Occipital lobe (tissue), 2 donors: Measurements from ENCODE around the gene GMNN. TPM values are rescaled to one million over a fixed set of nuclear protein-coding genes. Genes with fewer than 3 reads are reported as not detected.
"Not testable (repeated sequence)": the region's sequence is repeated elsewhere in the genome, so short reads cannot be mapped to it uniquely, and the experiment has no call there.

Source experiments
- DNase-seq: peaks from one replicate; lab custom pipeline; 2025; lab: John Stamatoyannopoulos, UW
- total RNA-seq: library from RNA; depleted of rRNA; stranded (reverse); fragments of >200 nt; gene quantifications from one replicate; pipeline ENCODE4 v1.2.3, GENCODE V29; 2014

The GMNN gene
- total RNA-seq, 1 donor from 2014 or later = 8.1 TPM

DNA sequence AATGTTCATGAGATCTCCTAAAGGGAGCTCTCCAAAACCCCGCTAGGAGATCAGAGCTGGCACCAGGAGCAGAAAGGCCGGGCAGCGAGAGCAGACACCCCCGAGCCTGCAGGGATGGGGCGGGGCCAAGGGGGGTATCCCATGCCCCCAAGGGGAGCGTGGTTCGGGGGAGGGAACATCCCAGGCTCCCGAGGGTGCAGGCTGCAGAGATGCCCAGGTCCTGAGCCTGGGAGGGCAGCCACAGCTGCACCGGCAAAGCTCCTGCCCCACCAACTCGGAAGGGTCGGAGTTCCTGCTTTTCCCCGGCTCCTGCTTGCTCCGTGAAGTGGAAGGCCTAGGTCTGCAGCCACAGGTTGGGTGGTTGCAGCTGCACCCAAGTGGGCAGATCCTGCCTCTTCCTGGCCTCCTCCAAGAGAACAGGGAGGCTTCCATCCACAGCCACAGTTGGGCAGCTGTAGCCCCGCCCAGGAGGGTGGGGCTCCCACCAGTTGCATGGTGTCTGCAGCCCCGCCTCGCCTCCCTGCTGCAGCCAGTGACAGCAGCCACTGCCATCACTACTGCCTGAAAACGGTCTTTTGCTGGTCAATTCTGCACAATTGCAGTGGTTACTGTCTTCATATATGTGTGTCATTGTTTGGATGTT is 13.4 kb upstream of the GMNN start:
- DNase-seq = no peak

GRCh38 chr6:24761851-24762250 is 12.9 kb upstream of the GMNN start:
- no peak for DNase-seq

DNA sequence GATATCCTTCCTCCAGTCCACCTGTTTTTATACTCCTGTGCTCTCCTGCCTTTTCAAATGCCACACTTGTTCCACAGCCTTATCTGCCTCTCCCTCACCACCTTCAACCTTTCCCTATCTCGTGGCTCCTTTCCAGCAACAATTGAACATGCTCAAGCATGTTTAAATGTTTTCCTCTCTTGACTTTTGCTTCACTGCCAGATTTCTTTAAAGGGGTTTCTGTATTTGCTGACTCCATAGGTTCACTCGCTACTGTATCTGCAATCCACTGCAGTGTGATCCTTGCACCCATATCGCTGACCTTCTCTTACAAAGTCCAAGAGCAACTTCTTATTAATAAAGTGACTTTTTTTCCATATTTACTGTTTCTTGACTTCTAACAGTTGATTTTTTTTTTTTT is 11.2 kb upstream of the GMNN start:
- no peak for DNase-seq

- not testable (repeated sequence) for DNase-seq
These were observed 9.6 kb upstream of the GMNN start for GRCh38 chr6:24764833-24765828.

- not testable (repeated sequence) for DNase-seq
These were observed 8.8 kb upstream of the GMNN start for GRCh38 chr6:24765968-24766367.

GRCh38 chr6:24766680-24767462 is 7.9 kb upstream of the GMNN start:
- no peak for DNase-seq

DNA sequence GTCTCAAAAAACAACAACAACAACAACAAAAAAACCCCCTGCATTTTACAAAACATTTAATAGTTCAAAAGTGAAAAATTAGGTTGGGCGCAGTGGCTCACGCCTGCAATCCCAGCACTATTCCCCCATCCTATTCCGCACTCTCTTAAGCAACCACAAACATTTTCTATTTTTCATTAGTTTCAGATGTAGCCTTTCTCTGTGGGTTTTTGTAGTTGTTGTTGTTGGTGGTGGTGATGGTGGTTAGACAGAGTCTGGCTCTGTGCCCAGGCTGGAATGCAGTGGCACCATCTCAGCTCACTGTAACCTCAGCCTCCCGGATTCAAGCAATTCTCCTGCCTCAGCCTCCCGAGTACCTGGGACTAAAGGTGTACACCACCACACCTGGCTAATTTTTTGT is 6.4 kb upstream of the GMNN start:
- no peak for DNase-seq

DNA sequence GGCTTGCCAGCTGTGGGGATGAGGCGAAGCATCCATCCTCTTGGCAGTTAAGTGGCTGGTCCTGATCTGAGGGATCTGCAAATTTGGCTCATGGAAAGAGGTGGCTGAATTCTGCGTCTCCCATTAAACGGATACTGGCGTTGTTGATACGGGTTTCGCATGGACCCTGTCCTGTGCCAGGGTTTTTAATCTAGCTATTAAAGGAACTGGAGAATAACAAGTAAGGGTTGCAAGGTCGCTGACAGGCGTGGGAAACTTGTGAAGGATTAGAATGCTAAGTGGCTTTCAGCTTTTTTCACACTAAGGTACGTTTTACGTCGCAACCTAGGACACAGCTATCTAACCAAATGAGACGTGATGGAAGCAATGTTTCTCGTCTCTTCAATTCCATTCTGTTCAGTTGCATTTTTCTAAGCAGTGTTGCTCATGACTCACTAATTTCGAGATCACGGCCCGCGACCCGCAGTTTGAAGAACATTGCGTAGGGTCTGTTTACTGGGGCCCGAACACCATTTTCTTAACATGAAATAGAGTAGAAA is 852 bp downstream of the GMNN start:
- no peak for DNase-seq

GRCh38 chr6:24777227-24777626 is 2.5 kb downstream of the GMNN start:
- no peak for DNase-seq

GRCh38 chr6:24778121-24778520 is 3.4 kb downstream of the GMNN start:
- no peak for DNase-seq

GRCh38 chr6:24778878-24779277 is 4.1 kb downstream of the GMNN start:
- DNase-seq = no peak

- no peak for DNase-seq
These were observed 4.8 kb downstream of the GMNN start for GRCh38 chr6:24779416-24780016.

- DNase-seq = no peak
These were observed 5.5 kb downstream of the GMNN start for GRCh38 chr6:24780206-24780605.

DNA sequence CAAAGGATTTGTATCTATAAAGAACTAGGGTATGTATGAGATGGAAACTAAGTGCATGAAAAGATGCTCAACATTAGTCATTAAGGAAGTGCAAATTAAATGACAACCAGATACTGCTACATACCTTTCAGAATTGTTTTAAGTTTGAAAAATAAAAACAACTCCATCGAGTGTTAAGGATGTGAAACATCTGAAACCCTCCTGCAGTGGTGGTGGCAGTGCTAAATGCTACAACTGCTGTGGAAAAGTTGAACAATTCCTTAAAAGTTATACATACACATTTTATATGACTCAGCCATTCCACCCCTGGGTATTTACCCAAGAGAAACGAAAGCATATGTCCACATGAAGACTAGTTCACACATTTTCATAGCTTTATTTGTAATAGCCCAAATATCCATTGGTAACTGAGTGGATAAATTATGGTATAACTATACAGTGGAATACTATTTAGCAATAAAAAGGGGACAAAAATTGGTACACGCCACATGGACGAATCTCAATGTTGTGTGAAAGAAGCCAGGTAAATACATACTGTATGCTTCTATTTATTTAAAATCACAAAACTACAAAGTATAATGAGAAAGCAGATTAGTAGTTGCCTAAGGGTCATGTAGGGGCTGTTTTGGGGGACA is 13.4 kb downstream of the GMNN start:
- no peak for DNase-seq

GRCh38 chr6:24795106-24795505 is 20.4 kb downstream of the GMNN start:
- DNase-seq = no peak

GRCh38 chr6:24796616-24797290 is 22.0 kb downstream of the GMNN start:
- DNase-seq = no peak

GRCh38 chr6:24797596-24798216 is 23.0 kb downstream of the GMNN start:
- no peak for DNase-seq

DNA sequence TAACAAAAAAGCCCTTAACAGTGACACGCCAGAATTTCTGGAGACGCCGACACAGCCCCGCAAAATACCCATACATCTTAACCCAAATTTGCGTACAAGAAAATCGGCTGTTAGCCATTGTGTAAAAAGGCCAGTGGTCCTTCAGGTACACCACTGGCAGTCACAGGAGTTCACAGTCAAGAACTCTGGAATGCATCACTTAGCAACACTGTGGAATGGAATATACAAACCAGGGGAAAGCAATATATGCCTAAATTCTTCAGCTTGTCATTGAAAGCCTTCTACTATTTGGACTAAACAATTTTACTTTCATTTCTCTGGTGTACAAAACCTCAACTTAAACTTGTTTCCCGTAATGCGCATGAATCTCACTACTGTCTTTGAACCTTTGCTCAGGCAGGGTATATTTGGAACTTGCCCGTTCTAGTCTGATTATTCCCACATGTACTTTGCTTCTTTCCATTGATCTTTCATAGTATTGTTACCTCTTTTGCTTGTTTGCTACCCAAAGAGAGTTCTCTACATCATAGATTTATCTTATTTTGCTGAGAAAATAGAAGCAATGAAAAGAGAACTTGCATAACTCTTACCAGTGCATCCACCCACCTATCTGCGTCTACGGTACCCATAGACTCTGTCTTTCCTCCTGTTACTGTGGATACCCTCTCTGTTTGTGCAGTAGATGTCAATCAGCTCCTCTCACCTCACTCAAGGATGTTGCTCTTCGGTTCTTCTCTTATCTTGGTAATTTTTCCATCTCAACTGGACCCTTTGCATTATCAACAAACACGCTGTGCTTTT is 24.2 kb downstream of the GMNN start, which contains the start of gene ARMH2:
Gene ARMH2, minus strand, starts transcription at position 178 of the 801 bp plus-strand sequence. Its CDS starts 60 bp downstream, at position 118.
- DNase-seq = no peak

DNA sequence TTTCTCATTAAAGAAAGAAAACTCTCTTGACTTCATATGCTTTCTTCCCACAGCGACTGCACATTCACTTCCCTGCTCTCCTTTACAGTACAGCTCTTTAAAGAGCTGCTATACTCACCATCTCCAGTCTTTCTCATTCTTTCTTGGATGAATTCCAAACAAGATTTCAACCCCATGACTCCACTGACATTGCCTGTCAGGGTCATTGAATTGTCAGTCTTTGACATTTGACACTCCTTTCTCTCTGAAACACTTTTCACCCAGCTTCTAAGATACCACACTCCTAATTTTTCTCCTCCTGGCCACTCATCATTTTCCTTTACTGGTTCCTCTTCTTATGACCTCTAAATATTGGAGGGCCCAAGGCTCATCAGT is 24.8 kb downstream of the GMNN start:
- no peak for DNase-seq
